IgD-negative memory B cell (primary cell): ENCODE data around the gene RBM33. TPM values are rescaled to one million over a fixed set of nuclear protein-coding genes. Genes with fewer than 3 reads are reported as not detected.
A peak's percentile ranks its signal among the peaks of the same experiment; 100 is the strongest.

Source experiments
- H3K27ac Mint-ChIP-seq, 3 donors: one replicate each; pipeline ENCODE4 v1.8.0; 2020 to 2022; ENCODE audit warnings: mild to moderate bottlenecking in 3 of 3, mixed read lengths in 3 of 3, moderate library complexity in 1 of 3
- H3K27me3 Mint-ChIP-seq: one replicate; pipeline ENCODE4 v1.8.0; 2021; ENCODE audit warnings: mixed read lengths
- H3K36me3 Mint-ChIP-seq: one replicate; pipeline ENCODE4 v1.8.0; 2020; ENCODE audit warnings: mild to moderate bottlenecking, mixed read lengths
- H3K4me1 Mint-ChIP-seq, 3 donors: one replicate each; pipeline ENCODE4 v1.8.0; 2020 to 2022; ENCODE audit warnings: mixed read lengths in 3 of 3, mild to moderate bottlenecking in 1 of 3
- H3K4me3 Mint-ChIP-seq, 4 donors: one replicate each; pipeline ENCODE4 v1.8.0; 2020 to 2022; ENCODE audit warnings: mild to moderate bottlenecking in 4 of 4, mixed read lengths in 4 of 4, moderate library complexity in 3 of 4
- H3K9me3 Mint-ChIP-seq, 3 donors: one replicate each; pipeline ENCODE4 v1.8.0; 2020 to 2021; ENCODE audit warnings: mixed read lengths in 3 of 3, mild to moderate bottlenecking in 1 of 3
- polyA plus RNA-seq: library from polyadenylated mRNA; unstranded; fragments of 300-500 nt; fragmentation: Illumina TruSeq; gene quantifications from one replicate; pipeline ENCODE4 v1.2.3, GENCODE V29; 2021

Gene RBM33
- polyA plus RNA-seq, 1 donor from 2014 or later = 72.4 TPM

- peaks cover 47 to 58% (median 52%) of the 10 kb centered on the region in 3 donors for H3K4me1 Mint-ChIP-seq
- H3K36me3 Mint-ChIP-seq = peaks cover 2% of the 10 kb centered on the region
- H3K4me3 Mint-ChIP-seq = peak overlapping the region in 3 of 4 donors; percentile 47 to 61 (median 47)
- no peaks in the 10 kb centered on the region for H3K9me3 Mint-ChIP-seq
- no peaks in the 10 kb centered on the region for H3K27me3 Mint-ChIP-seq
- H3K27ac Mint-ChIP-seq = peak overlapping the region; percentile 35 to 92 (median 74)
Observed at GRCh38 chr7:155722936-155723335, 78.5 kb downstream of the RBM33 start.

GRCh38 chr7:155724327-155725005 lies 80.0 kb downstream of the RBM33 start:
- peak overlapping the region; percentile 56 to 86 (median 82) for H3K4me3 Mint-ChIP-seq
- no peaks in the 10 kb centered on the region for H3K9me3 Mint-ChIP-seq
- no peaks in the 10 kb centered on the region for H3K27me3 Mint-ChIP-seq
- H3K4me1 Mint-ChIP-seq = peaks cover 52 to 58% (median 57%) of the 10 kb centered on the region in 3 donors
- peaks cover 5% of the 10 kb centered on the region for H3K36me3 Mint-ChIP-seq
- peak overlapping the region; percentile 92 to 97 (median 95) for H3K27ac Mint-ChIP-seq

GRCh38 chr7:155725006-155725355 lies 80.5 kb downstream of the RBM33 start:
- Mint-ChIP-seq H3K4me3 (peak overlapping the region; percentile 56 to 86 (median 82)), H3K36me3 (peaks cover 5% of the 10 kb centered on the region), H3K27me3 (no peaks in the 10 kb centered on the region), H3K27ac (peak overlapping the region; percentile 92 to 97 (median 95)), H3K4me1 (peaks cover 51 to 59% (median 57%) of the 10 kb centered on the region in 3 donors), H3K9me3 (no peaks in the 10 kb centered on the region)

GRCh38 chr7:155727616-155728015 lies 83.2 kb downstream of the RBM33 start:
- H3K27me3 Mint-ChIP-seq = no peaks in the 10 kb centered on the region
- H3K27ac Mint-ChIP-seq = no peak overlapping the region
- no peaks in the 10 kb centered on the region for H3K9me3 Mint-ChIP-seq

GRCh38 chr7:155728116-155728515 lies 83.7 kb downstream of the RBM33 start:
- H3K4me1 Mint-ChIP-seq = peaks cover 43 to 67% (median 52%) of the 10 kb centered on the region in 3 donors
- no peaks in the 10 kb centered on the region for H3K27me3 Mint-ChIP-seq
- no peak overlapping the region for H3K4me3 Mint-ChIP-seq
- peaks cover 3% of the 10 kb centered on the region for H3K36me3 Mint-ChIP-seq
- no peaks in the 10 kb centered on the region for H3K9me3 Mint-ChIP-seq
- H3K27ac Mint-ChIP-seq = peak overlapping the region in 2 of 3 donors; percentile 24 to 78

More at GRCh38 chr7:155727616-155728015, 83.2 kb downstream of the RBM33 start:
- Mint-ChIP-seq H3K4me1 (peaks cover 42 to 65% (median 51%) of the 10 kb centered on the region in 3 donors), H3K36me3 (peaks cover 3% of the 10 kb centered on the region), H3K4me3 (no peak overlapping the region)

GRCh38 chr7:155729847-155730246 lies 85.4 kb downstream of the RBM33 start:
- peak overlapping the region in 1 of 4 donors; percentile 57 for H3K4me3 Mint-ChIP-seq
- peaks cover 35 to 67% (median 51%) of the 10 kb centered on the region in 3 donors for H3K4me1 Mint-ChIP-seq
- peak overlapping the region; percentile 39 to 68 (median 54) for H3K27ac Mint-ChIP-seq
- no peaks in the 10 kb centered on the region for H3K27me3 Mint-ChIP-seq
- peaks cover 3% of the 10 kb centered on the region for H3K36me3 Mint-ChIP-seq
- H3K9me3 Mint-ChIP-seq = no peaks in the 10 kb centered on the region

- Mint-ChIP-seq H3K9me3 (no peaks in the 10 kb centered on the region), H3K27me3 (no peaks in the 10 kb centered on the region), H3K27ac (peak overlapping the region in 2 of 3 donors; percentile 51 to 68), H3K4me1 (peaks cover 34 to 65% (median 44%) of the 10 kb centered on the region in 3 donors), H3K36me3 (peaks cover 3% of the 10 kb centered on the region), H3K4me3 (no peak overlapping the region)
Observed at GRCh38 chr7:155731380-155731779, 86.9 kb downstream of the RBM33 start.

GRCh38 chr7:155731871-155732270 lies 87.4 kb downstream of the RBM33 start:
- H3K36me3 Mint-ChIP-seq = peaks cover 3% of the 10 kb centered on the region

GRCh38 chr7:155732286-155732685 lies 87.8 kb downstream of the RBM33 start:
- H3K4me3 Mint-ChIP-seq = peak overlapping the region in 2 of 4 donors; percentile 75 to 86
- peak overlapping the region; percentile 63 to 86 (median 72) for H3K27ac Mint-ChIP-seq
- no peaks in the 10 kb centered on the region for H3K9me3 Mint-ChIP-seq
- no peaks in the 10 kb centered on the region for H3K27me3 Mint-ChIP-seq
- H3K36me3 Mint-ChIP-seq = peaks cover 3% of the 10 kb centered on the region
- H3K4me1 Mint-ChIP-seq = peaks cover 34 to 65% (median 44%) of the 10 kb centered on the region in 3 donors

More at GRCh38 chr7:155731871-155732270, 87.4 kb downstream of the RBM33 start:
- H3K27ac Mint-ChIP-seq = peak overlapping the region in 2 of 3 donors; percentile 51 to 63
- H3K4me3 Mint-ChIP-seq = peak overlapping the region in 1 of 4 donors; percentile 75
- no peaks in the 10 kb centered on the region for H3K9me3 Mint-ChIP-seq
- no peaks in the 10 kb centered on the region for H3K27me3 Mint-ChIP-seq
- peaks cover 34 to 65% (median 44%) of the 10 kb centered on the region in 3 donors for H3K4me1 Mint-ChIP-seq

- H3K4me1 Mint-ChIP-seq = peaks cover 37 to 58% (median 43%) of the 10 kb centered on the region in 3 donors
- H3K36me3 Mint-ChIP-seq = peaks cover 2% of the 10 kb centered on the region
- peak overlapping the region; percentile 75 to 87 (median 85) for H3K27ac Mint-ChIP-seq
- H3K27me3 Mint-ChIP-seq = no peaks in the 10 kb centered on the region
- peak overlapping the region; percentile 17 to 86 (median 45) for H3K4me3 Mint-ChIP-seq
- H3K9me3 Mint-ChIP-seq = no peaks in the 10 kb centered on the region
Observed at GRCh38 chr7:155733582-155734444, 89.4 kb downstream of the RBM33 start.

- Mint-ChIP-seq H3K36me3 (peaks cover 3% of the 10 kb centered on the region), H3K27me3 (no peaks in the 10 kb centered on the region), H3K4me1 (peaks cover 38 to 58% (median 44%) of the 10 kb centered on the region in 3 donors), H3K4me3 (no peak overlapping the region), H3K27ac (peak overlapping the region; percentile 22 to 87 (median 85)), H3K9me3 (no peaks in the 10 kb centered on the region)
Observed at GRCh38 chr7:155734445-155734809, 90.0 kb downstream of the RBM33 start.

GRCh38 chr7:155735442-155736115 lies 91.1 kb downstream of the RBM33 start:
- Mint-ChIP-seq H3K4me3 (peak overlapping the region in 1 of 4 donors; percentile 63), H3K9me3 (no peaks in the 10 kb centered on the region), H3K4me1 (peaks cover 38 to 56% (median 40%) of the 10 kb centered on the region in 3 donors), H3K27me3 (no peaks in the 10 kb centered on the region), H3K36me3 (peaks cover 3% of the 10 kb centered on the region), H3K27ac (peak overlapping the region in 1 of 3 donors; percentile 6)

GRCh38 chr7:155737590-155737989 lies 93.1 kb downstream of the RBM33 start:
- Mint-ChIP-seq H3K36me3 (peaks cover 3% of the 10 kb centered on the region), H3K27ac (no peak overlapping the region), H3K4me1 (peaks cover 30 to 48% (median 32%) of the 10 kb centered on the region in 3 donors), H3K9me3 (no peaks in the 10 kb centered on the region), H3K27me3 (no peaks in the 10 kb centered on the region), H3K4me3 (no peak overlapping the region)

GRCh38 chr7:155738104-155738503 lies 93.6 kb downstream of the RBM33 start:
- no peak overlapping the region for H3K4me3 Mint-ChIP-seq
- H3K27ac Mint-ChIP-seq = no peak overlapping the region
- peaks cover 3% of the 10 kb centered on the region for H3K36me3 Mint-ChIP-seq
- H3K9me3 Mint-ChIP-seq = no peaks in the 10 kb centered on the region
- peaks cover 26 to 47% (median 27%) of the 10 kb centered on the region in 3 donors for H3K4me1 Mint-ChIP-seq
- no peaks in the 10 kb centered on the region for H3K27me3 Mint-ChIP-seq
